Osteocyte (in vitro differentiated cells): Measurements from ENCODE around the gene SNX11. TPM values are rescaled to one million over a fixed set of nuclear protein-coding genes. Genes with fewer than 3 reads are reported as not detected.

Experiments used
- DNase-seq: peaks from one replicate; pipeline ENCODE4 v3.0.0; 2021; ENCODE audit warnings: mixed read lengths; ENCODE audit not compliant: unreplicated experiment; ENCODE audit errors: extremely low spot score
- H3K27ac Mint-ChIP-seq: one replicate; pipeline ENCODE4 v1.8.0; 2021; ENCODE audit warnings: mild to moderate bottlenecking, mixed read lengths; ENCODE audit not compliant: unreplicated experiment
- H3K27me3 Mint-ChIP-seq: one replicate; pipeline ENCODE4 v1.8.0; 2021; ENCODE audit warnings: mixed read lengths; ENCODE audit not compliant: unreplicated experiment
- H3K36me3 Mint-ChIP-seq: one replicate; pipeline ENCODE4 v1.8.0; 2021; ENCODE audit warnings: mixed read lengths; ENCODE audit not compliant: unreplicated experiment
- H3K4me1 Mint-ChIP-seq: one replicate; pipeline ENCODE4 v1.8.0; 2021; ENCODE audit warnings: mixed read lengths; ENCODE audit not compliant: unreplicated experiment
- H3K4me3 Mint-ChIP-seq: one replicate; pipeline ENCODE4 v1.8.0; 2021; ENCODE audit warnings: mild to moderate bottlenecking, moderate library complexity, mixed read lengths; ENCODE audit not compliant: unreplicated experiment
- H3K9me3 Mint-ChIP-seq: one replicate; pipeline ENCODE4 v1.8.0; 2021; ENCODE audit warnings: mixed read lengths; ENCODE audit not compliant: unreplicated experiment
- total RNA-seq: library from RNA; stranded (reverse); gene quantifications from 2 replicates; pipeline ENCODE4 v1.2.1, GENCODE V29; 2021
- TF ChIP-seq, protein P1 (sequence below): fragments of 200-600 bp; sonication (generic); IDR thresholded peaks from 2 replicates; pipeline ENCODE4 v1.5.0; 2021; ENCODE audit warnings: antibody characterized with exemption, mild to moderate bottlenecking, moderate library complexity

Gene SNX11
- total RNA-seq, 1 donor from 2014 or later = 18.3 TPM

- Mint-ChIP-seq H3K9me3 (no peaks in the 10 kb centered on the region), H3K27ac (peak overlapping the region; percentile 97), H3K36me3 (peaks cover under 1% of the 10 kb centered on the region), H3K4me1 (peaks cover 28% of the 10 kb centered on the region), H3K27me3 (no peaks in the 10 kb centered on the region), H3K4me3 (peak overlapping the region; percentile 100)
- TF ChIP-seq, protein P1, sequence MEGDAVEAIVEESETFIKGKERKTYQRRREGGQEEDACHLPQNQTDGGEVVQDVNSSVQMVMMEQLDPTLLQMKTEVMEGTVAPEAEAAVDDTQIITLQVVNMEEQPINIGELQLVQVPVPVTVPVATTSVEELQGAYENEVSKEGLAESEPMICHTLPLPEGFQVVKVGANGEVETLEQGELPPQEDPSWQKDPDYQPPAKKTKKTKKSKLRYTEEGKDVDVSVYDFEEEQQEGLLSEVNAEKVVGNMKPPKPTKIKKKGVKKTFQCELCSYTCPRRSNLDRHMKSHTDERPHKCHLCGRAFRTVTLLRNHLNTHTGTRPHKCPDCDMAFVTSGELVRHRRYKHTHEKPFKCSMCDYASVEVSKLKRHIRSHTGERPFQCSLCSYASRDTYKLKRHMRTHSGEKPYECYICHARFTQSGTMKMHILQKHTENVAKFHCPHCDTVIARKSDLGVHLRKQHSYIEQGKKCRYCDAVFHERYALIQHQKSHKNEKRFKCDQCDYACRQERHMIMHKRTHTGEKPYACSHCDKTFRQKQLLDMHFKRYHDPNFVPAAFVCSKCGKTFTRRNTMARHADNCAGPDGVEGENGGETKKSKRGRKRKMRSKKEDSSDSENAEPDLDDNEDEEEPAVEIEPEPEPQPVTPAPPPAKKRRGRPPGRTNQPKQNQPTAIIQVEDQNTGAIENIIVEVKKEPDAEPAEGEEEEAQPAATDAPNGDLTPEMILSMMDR = no peak
- DNase-seq = peak; percentile 85
Measured at GRCh38 chr17:48100591-48101011, 7.0 kb upstream of the SNX11 start.

GRCh38 chr17:48101012-48101720 is 6.4 kb upstream of the SNX11 start, which contains the start of gene CBX1:
Gene CBX1, minus strand, starts transcription at chr17:48101478. Its CDS starts 24,474 bp downstream, at chr17:48077004.
- TF ChIP-seq, protein P1 = no peak
- peaks cover 23% of the 10 kb centered on the region for H3K4me1 Mint-ChIP-seq
- H3K36me3 Mint-ChIP-seq = no peaks in the 10 kb centered on the region
- no peaks in the 10 kb centered on the region for H3K27me3 Mint-ChIP-seq
- DNase-seq = peak; percentile 98
- peak within 1 kb of the TSS; percentile 97 for H3K27ac Mint-ChIP-seq
- peak within 1 kb of the TSS; percentile 100 for H3K4me3 Mint-ChIP-seq
- H3K9me3 Mint-ChIP-seq = no peaks in the 10 kb centered on the region

DNA sequence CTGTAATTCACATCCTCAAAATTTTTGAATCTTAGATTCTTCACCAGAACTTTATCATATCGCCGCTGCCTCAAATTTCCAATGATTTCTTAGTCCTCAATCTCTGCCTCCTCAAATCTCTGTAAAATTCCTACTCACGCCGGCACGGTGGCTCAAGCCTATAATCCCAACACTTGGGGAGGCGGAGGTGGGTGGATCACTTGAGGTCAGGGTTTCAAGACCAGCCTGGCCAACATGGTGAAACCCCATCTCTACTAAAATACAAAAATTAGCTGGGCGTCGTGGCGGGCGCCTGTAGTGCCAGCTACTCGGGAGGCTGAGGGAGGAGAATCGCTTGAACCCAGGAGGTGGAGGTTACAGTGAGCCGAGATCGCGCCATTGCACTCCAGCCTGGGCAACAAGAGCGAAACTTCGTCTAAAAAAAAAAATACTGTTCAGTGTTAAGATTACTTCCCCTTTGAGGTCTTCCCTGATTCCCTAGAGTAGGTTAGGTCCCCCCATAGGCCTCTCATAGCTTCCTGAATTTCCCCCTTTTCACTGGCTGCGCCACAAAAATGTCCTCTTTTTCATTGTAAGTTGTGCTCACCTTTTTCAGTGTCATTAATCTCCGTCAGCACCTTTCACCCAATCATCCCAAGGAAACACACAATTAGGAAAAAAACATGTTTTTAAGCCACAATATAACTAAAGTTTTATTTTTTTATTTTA is 5.4 kb upstream of the SNX11 start:
- TF ChIP-seq, protein P1 = no peak
- H3K27me3 Mint-ChIP-seq = no peaks in the 10 kb centered on the region
- peaks cover 26% of the 10 kb centered on the region for H3K4me1 Mint-ChIP-seq
- no peaks in the 10 kb centered on the region for H3K9me3 Mint-ChIP-seq
- H3K27ac Mint-ChIP-seq = peak overlapping the region; percentile 57
- no peak for DNase-seq
- no peaks in the 10 kb centered on the region for H3K36me3 Mint-ChIP-seq
- H3K4me3 Mint-ChIP-seq = peak overlapping the region; percentile 100

GRCh38 chr17:48102798-48103715 is 4.5 kb upstream of the SNX11 start:
- H3K4me3 Mint-ChIP-seq = no peak overlapping the region
- no peaks in the 10 kb centered on the region for H3K36me3 Mint-ChIP-seq
- H3K9me3 Mint-ChIP-seq = no peaks in the 10 kb centered on the region
- no peak for DNase-seq
- no peaks in the 10 kb centered on the region for H3K27me3 Mint-ChIP-seq
- H3K27ac Mint-ChIP-seq = no peak overlapping the region
- peaks cover 25% of the 10 kb centered on the region for H3K4me1 Mint-ChIP-seq
- TF ChIP-seq, protein P1 = no peak
